ENCODE data around the gene MAP3K7.
A peak's percentile ranks its signal among the peaks of the same experiment; 100 is the strongest.

Gene MAP3K7

DNA sequence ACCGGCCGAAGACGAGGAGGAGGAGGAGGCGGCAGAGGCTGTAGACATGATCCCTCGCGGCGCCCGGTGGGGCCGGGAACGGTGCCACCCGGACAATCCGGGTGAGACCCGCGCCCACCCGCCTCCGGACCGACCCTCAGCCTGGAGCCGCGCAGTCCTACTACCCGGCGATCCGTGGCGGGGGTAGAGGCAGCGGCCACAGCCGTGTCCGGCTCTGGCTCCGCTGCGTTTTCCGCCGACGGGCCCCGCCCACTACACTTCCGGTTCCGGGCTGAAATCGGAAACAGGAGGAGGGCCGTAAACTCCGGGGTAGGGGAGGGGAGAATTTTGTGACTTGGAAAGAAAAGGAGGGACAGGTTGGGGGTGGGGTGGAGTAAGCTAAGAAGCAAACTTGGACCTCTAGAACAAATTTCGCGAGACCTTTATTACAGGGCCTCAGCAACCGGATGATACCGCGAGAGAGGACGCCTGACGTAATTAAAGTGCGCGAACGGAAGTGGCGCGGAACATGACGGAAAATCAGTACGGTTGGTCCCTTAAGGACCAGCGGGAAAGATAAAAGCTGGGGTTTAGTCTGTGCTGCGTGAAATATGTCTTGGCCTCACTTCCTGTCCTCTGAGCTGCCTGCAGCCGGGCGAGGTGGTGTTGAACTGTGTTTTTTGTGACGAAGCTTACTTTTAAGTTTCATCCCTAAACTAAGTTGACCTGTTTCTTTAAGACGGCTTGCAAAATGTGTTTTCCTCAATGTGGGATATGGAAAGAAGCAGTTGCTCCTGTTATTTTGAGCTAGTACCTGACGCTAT lies at the start of gene MAP3K7:
Gene MAP3K7, minus strand, starts transcription at position 237 of the 803 bp plus-strand sequence. Its CDS starts 189 bp downstream, at position 48.
- DNase-seq: peak; percentile 98

DNA sequence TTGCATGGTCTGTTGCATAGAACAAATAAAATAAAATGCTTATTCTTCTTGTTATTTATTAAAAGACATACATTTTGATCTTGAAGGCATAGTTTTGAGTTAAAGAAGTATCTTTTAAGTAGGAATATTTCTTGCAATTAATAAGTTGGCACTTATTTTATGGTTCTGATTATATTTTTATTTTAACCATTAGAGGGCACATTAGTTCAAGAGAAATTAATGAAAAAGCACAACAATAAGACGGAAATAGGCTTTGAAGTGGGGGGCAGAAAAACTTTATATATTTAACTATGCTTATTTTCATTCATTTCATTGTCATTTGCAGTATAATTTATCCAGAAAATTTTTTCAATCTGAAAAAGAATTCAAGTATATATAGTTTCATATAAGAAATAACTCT lies 44.2 kb upstream of the MAP3K7 start:
- DNase-seq: no peak

DNA sequence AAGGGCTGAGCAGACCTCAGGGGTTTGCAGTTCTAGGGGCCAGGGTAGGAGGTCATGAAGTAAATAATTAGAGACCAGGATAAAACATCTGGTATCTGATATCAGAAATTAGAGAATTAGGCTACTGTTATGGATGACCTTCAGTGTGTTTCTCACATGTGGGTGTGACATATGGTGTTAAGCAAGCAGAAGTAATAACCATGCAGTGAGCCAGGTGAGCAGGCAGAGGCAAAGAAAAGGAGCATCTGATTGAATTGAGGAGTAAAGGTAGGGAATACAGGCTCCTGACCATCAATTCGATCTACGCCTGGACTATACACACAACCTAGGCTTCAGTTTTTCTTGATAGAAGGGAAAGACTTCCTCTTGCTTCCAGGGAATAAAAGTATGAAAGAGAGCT lies 34.7 kb upstream of the MAP3K7 start:
- DNase-seq: no peak

DNA sequence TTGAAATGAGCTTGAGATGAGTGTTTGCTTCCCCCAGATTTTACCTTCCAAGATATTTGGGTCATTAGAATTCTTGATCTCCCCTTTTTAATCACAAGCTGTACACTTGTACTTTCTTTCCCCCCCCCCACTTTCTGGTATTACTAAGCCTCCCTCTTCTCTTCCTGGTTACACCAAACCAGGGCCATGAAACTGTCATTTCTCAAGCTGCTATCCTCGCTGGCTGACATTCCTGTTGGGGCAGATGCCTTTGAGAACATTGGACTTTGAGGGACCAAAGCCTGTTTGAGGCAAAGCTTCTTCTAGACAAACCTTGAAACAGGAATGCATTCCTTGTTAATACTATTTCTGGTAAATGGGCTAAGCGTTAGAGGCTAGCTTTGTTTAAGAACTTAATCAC lies 32.3 kb upstream of the MAP3K7 start:
- DNase-seq: no peak

DNA sequence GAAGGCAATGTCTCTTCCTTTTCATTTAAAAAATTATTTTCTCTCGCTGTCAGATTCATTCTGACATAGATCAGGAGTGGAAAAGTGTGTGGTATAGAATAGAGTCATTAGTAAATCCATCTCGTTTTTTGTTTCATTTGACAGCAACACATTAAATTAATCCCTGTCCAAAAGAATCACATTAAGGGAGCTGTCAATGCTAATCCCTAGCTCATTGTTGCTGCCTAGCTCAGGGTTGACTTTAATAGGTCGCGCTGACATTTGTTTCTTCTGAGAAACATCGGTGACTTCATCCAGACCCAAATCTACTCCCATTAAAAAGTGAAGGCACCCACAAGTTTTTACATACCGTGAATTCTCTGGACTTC lies 25.4 kb upstream of the MAP3K7 start:
- no peak for DNase-seq

DNA sequence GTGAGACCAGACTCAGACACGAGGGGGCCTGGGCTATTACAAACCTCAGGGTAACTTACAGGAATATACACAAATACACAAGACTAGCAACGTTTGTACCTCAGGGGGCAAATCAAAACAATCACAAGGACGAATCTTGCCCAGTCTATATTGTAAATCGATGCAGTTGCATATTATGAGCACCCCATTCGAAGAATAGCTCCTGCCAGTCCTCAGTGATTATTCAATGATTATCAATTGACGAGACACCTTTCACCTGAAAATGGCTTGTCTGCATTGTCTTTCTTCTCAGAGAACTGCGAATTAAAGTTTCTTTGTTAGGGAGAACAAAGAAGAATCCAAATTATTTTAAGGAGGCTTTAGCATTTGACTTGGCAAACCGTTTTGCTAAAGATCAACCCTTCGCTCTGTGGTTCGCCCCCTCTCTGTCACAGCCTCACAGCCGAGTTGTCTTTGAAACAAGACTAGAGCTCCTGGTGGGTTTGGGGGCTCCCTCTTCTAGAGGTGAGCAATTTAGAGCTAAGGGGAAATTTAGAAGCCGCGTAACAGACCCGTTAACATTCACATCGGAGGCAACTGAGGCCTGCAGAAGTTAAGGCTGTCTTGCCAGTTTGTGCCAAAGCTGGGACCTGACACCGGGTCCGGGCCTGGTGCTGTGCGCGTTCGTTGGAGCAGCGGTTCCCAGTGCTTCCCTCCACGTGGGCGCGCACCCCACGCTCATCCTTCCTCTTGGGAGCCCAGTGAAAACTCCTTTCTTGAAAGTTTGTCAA lies 24.9 kb upstream of the MAP3K7 start:
- no peak for DNase-seq

DNA sequence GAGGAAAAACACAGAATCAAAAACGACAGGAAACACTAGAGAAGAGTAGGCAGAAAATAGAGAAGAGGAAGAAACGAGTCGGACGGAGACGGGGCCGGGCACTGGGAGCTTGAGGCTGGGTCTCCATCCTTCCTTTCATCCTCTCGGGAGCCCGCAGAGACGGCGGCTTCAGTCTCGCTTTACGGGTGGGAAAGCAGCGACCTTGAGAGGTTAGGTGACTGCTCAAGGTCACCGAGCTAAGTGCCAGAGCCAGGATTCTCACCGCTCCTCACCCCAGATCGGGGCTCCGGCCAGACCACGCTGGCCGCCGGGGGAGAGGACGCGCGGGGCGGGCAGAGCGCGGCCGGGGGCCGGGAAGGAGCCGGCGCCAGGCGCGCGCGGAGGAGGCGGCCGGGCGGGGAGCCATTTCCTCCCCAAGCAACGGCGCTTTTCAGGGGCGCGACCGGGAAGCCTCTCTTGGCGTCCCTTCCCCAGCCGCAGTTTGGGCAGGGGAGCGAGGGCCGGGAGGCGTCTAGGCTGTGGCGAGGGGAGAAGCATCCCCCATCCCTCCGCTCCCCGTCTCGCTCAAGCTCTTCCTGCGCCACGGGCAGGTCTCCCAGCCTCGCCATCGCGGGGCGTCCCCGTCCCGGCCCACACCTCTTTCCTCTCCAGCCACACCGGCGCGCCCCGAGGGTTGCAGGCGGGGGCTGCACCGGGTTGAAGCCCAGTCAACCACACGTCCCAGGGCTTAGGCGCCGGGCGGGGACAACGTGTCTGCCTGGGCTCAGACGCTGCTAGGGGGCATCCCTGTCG lies 24.1 kb upstream of the MAP3K7 start:
- peak; percentile 13 for DNase-seq

DNA sequence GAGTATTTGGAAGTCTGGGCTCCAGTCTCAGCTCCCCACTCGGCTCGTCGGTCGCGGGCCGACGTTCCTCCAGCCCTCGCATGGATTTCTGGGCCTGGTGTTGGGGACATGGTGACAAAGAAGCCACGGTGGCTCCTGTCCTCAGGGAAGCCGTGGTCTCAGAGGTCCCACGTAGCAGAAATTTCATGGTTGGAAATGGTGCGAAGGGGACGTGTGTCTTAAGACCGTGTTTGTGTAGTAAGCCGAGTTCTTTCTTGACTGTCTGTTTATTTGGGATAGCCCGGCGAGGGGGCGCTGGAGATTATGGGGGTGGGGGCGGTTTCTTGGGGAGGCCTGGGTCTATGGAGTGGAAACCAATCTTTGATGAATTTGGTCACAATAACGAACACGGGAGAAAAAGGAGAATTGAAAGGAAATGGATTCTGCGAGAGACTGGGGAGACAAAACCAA lies 23.5 kb upstream of the MAP3K7 start:
- no peak for DNase-seq

DNA sequence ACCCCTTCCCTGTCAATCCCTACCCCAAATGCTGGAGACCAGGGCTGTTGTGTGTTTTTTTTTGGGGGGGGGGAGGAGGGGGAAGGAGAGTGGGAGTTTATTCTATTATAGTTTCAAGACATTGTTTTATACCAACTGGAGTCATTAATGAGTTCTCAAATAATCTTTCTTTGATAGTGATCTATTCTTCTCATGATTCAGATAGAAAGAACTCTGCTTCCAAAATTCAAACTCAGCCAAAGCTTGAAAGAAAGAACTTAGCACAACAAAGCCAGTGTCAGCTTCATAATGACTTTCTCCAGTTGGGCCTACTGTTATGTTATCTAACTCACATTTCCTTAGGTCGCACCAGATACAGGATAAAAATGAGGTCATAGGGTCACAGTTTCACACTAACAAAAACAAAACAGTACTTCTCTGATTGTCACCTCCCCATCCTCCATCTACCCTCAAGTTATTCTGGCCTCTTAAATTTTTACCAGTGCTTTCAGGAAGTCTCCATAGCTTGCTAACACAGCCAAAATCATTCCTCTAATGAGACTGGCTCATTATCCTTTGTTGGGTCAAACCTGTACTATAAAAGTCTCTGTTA lies 19.0 kb upstream of the MAP3K7 start:
- DNase-seq: no peak

DNA sequence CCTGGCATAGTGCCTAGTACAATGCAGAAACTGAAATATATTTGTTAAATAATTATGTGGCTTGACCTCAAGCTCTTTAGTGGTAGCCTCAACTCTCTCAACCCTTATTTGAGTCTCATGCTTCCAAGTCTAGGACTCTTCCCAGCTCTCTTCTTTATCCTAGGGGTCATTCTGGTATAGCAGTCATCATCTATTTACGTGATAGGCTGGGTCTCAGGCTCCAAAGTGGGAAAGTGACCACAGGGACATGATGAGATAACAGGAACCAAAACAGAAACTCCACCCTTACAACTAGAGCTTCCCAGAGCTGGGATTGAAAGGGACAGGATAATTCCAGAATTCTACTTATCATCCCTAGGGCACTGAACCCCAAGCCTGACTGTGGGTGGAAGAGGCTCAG lies 17.7 kb upstream of the MAP3K7 start:
- no peak for DNase-seq

DNA sequence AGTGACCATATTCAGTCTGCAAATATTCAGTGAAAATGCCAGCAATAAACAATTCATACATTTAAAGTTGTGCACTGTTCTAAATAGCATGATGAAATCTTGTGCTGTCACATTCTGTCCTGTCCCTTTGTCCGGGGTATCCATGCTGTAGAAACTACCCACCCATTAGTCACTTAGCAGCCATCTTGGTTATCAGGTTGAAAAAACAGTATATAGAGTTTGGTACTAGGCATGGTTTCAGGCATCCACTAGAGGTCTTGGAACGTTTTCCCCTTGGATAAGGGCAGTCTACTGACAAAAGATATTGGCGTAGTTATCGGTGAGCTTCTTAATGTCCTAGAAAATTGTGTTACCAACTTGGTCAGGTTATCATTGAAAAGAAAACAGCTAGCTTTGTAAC lies 12.3 kb upstream of the MAP3K7 start:
- no peak for DNase-seq

DNA sequence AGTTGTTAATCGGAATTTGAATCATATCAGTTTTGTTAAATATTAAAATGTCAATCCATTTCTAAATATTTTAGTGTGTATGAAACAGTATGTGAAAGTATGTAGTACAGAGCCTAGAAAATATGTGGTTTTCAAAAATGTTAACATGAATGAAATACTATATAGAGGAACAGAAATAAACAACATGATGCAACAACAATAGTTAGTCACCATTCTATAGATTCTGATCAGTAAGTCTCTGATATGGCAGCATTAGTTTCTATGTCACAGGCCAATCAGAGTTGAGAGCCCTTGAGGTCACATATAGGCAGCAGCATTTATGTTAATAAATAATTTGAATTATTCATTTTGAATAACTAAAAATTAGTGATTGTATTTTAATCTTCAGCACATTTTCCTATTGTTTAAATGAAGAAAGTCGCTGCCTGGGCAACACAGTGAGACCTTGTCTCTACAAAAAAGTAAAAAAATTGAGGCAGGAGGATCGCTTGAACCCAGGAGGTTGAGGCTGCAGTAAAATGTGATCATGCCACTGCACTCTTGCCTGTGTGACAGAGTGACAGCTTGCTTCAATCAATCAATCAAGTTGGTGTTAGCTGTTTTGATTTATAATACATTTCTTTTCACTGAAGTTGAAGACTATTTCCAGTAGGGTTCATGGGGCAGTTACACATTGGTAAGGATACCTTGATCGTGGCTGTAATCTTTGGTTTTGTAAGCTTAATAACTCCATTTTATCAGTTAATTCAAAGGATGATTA lies 11.5 kb upstream of the MAP3K7 start:
- no peak for DNase-seq

DNA sequence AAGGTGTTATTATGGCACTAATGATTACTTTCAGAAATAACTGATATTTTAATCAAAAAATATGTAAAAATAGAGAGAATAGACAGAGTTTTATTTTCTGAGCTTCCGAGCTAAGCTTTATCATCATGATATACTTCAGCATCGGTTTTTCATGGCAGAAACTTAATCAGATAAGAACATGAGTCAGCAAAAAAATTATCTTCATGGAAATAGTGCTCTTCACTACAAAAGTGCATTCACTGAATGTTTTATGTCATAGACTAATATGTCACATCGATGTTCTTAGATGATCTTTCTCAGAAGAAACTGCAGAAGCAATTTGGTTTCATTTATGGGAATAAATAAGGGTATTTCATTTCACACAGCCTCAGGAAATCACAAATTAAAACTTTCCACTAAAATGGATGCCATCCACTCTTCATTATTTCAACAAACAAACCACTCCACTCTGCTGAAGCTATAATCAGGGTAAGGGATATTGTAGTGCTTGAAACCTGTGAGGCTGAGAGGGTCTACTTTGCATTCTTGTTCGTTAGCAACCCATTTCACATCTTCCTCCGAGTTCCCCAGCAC lies 10.2 kb upstream of the MAP3K7 start:
- DNase-seq: no peak

DNA sequence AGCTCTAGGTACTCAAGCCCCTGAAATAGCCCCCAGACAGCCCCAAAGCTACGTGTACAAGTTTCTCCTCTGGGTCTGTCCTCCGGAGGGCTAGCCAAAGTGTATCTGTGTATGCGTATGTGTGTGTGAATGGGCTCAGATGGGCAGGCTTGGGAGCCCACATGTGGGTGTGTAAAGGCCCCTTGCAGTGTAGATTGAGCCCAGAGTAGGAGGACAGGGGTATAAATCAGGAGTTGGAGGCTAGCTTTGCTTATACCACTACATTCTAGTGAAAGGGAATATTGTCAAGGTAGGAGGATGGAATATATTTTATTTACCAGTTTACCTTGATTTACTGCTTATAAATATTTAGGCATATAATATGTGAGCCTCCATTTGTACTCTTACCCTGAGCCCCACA lies 9.0 kb upstream of the MAP3K7 start:
- no peak for DNase-seq

DNA sequence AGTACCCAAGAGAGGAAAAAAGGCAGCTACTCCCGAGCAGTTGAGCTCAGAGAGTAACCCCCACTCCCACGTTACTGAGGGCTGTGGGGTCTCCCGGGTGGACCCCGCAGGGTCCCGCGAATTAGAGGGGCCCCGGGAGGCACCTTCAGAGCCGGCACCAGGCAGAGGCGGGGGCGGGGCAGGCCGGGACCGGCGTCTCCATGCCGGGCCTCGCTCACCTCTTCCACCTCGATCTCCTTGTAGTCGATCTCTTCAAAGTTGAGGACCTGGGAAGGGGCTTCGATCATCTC lies 381 bp downstream of the MAP3K7 start:
- no peak for DNase-seq

DNA sequence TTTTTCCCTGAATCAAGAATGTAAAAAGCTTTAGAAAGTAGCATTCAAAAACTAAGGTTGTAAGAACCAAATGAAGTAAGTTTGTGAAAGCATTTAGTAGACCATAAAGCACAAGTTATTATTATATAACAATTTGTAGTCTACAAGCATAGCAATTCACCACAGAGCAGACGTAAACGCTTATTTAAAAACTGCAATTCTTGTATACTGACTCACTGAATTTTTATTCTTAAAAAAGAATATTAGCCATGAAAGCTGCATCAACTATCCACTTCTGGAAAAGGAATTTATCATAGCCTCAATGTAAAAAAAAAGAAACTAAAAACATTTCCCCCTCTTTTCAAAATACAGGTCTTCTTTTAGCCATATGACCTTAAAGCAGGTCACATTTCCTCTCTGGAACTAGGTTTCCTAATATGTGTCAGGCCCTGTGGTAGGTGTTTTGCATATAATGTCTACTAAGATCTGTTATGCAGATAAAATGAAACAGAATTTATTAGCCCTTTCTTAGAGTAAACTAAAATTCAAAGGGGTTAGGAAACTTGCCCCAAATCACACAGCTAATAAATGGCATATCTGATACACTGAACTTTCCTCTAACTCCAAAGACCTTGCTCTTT lies 2.1 kb downstream of the MAP3K7 start:
- peak; percentile 26 for DNase-seq

DNA sequence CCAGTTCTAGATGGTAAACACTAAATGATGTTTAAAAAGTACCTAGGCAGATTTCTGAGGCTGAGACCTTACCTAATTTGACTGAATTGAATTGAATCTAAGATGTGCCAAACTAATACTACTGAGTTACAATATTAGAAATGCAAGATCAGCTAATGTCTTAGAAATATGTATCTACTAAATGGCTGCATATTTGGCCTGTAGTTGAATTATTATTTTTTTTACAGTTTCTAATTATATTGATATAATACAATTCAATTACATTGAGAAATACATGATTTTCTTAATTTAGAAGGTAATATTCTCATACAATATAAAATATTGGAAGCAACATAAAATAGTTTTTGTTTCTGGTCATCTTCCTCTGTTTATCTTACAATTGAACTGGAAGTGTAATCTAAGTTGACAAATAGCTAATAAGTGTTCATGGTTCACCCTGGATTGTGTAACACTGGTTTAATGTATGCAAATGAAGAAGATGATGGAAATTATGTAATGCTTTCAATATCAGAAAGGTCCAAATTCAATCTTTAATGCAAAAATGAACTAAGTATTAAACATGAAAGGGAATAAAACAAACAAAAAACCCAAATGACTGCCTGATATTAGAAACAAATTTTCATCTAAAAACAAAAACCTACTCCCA lies 2.9 kb downstream of the MAP3K7 start:
- DNase-seq: no peak

DNA sequence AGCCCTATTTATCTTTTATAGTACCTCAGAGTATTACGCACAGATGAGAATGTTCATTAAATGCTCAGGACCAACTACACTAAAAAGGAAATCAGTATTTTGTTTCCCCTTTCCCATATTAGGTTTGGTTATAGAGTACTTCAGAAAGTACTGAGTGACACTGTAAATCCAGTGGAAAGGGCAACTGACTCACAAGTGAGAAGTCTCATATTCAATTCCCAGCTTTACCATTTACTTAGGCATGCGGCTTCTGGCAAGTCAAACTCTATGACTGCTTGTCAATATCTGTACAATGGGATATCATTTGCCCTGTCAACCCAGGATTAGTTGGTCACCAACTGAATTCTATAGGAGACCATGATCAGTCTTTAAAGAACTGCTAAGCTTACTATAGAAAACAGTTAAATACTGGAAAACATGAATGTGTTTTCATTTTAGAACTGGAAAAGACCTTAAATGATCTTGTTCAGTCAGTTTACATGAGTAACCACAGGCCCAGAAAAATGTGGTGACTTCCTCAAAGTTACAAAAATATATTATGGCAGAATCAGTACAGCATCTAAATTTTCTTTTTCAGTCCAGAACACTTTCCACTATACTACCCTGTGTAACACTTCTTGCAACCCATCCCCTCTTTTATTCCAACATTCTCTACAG lies 3.6 kb downstream of the MAP3K7 start:
- no peak for DNase-seq

DNA sequence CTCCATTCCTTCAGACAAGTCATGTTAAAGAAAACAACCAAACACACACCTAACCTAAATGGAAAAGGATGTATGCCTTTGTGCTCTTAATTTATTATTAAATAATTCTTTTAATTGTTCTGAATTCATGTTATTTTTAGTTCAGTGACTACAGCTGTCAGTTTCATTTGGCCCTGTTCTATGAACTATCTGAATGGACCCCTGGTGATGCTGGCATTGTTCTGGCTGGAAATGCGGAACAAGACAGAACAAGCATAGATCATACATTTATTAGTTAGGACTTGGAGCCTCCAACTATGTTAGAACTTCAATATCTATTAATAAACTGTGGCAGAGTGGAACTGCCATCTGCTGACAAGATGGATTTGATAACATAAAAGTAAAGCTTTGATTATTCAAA lies 5.7 kb downstream of the MAP3K7 start:
- DNase-seq: no peak

DNA sequence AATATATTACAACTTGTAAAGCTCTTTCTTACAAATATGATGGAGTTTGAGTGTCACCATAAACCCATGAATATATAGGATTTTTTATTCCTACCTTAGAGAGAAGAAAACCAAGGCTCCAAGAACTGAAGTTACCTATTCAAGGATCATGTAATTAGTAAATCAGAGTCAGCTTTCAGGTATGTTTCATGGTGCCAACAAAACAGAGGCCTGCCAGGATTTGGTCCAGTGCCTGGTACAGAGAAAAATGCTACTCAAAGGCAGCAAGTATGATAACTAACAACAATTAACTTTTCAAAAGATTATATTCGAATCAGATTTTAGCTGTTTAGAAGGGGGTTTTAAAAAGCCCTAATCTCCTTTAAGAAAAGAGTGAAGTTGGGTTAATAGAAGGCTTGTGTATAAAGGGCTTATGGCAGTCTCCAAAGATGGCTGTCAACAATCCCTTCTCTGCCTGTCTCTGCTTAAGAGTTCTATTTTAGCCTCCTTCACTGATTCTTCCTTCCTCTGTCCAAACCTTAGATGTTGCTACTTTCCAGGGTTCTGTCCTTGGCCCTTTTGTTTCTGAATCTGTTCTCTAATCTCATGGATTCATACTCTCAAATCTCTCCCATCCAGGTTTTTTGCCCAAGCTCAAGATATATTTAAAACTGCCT lies 7.8 kb downstream of the MAP3K7 start:
- no peak for DNase-seq

All from fibroblast of upper back skin (primary cell).